Activated CD8-positive, alpha-beta T cell treated with anti-CD3 and anti-CD28 coated beads for 36 hours (primary cell): Measurements from ENCODE around the gene RFK. TPM values are rescaled to one million over a fixed set of nuclear protein-coding genes. Genes with fewer than 3 reads are reported as not detected.

Experiments used
- ATAC-seq: fragments of 200-7000 bp; cut with Tn5 transposase; one replicate; pipeline ENCODE4 v1.10.0; 2021; ENCODE audit warnings: mild to moderate bottlenecking, moderate library complexity
- CTCF ChIA-PET: fragments of 350-600 bp; sonication (Branson Sonifier 250); formaldehyde crosslinking; loops from one replicate; lab custom pipeline; 2021; ENCODE audit warnings: antibody characterized with exemption; lab: Charles Lee
- POLR2A ChIA-PET: fragments of 350-600 bp; sonication (Branson Sonifier 250); formaldehyde crosslinking; loops from one replicate; lab custom pipeline; 2021; ENCODE audit warnings: antibody characterized with exemption; lab: Charles Lee
- DNase-seq: peaks from one replicate; pipeline ENCODE4 v3.0.0-alpha.2; 2020
- H3K27ac Mint-ChIP-seq: one replicate; pipeline ENCODE4 v1.8.0; 2021; ENCODE audit warnings: mild to moderate bottlenecking, mixed read lengths
- H3K27me3 Mint-ChIP-seq: one replicate; pipeline ENCODE4 v1.8.0; 2021; ENCODE audit warnings: mixed read lengths
- H3K36me3 Mint-ChIP-seq: one replicate; pipeline ENCODE4 v1.8.0; 2021; ENCODE audit warnings: low read depth, mixed read lengths
- H3K4me1 Mint-ChIP-seq: one replicate; pipeline ENCODE4 v1.8.0; 2021; ENCODE audit warnings: low read depth, mixed read lengths
- H3K4me3 Mint-ChIP-seq: one replicate; pipeline ENCODE4 v1.8.0; 2021; ENCODE audit warnings: mild to moderate bottlenecking, moderate library complexity, mixed read lengths
- H3K9me3 Mint-ChIP-seq: one replicate; pipeline ENCODE4 v1.8.0; 2021; ENCODE audit warnings: mixed read lengths
- intact Hi-C: fragments of 100-400 bp; cut with micrococcal nuclease; formaldehyde crosslinking; loops from one replicate; pipeline ENCODE4 v1.10.0; 2022
- total RNA-seq, 2 experiments: library from RNA; stranded (reverse); gene quantifications; one replicate each; pipeline ENCODE4 v1.2.3, GENCODE V29; 2021
- TF ChIP-seq, protein P1 (sequence below): fragments of 200-600 bp; IDR thresholded peaks from one replicate; pipeline ENCODE4 v1.8.0; 2022; ENCODE audit warnings: antibody characterized with exemption, mild to moderate bottlenecking

The RFK gene
- total RNA-seq, 2 experiments from 2014 or later: 6.4 to 9.3 TPM

DNA sequence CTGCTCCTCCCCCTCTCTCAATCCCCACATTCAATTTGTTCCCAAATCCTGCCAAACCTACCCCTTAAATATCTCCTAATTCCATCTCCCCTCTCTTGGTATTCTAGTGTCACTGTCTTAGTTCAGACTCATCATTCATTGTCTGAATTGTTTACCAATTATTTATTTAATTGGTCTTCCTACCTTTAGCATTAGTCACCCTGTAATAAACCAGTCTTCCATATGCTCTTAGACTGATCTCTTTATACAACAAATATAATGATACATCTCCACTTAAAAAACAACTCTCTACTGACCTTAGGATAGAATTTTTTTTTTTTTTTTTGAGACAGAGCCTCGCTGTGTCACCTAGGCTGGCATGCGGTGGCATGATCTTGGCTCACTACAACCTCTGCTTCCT, 51.4 kb downstream of the RFK start:
- Mint-ChIP-seq H3K27me3 (peaks cover 14% of the 10 kb centered on the region), H3K36me3 (no peaks in the 10 kb centered on the region), H3K27ac (no peak overlapping the region), H3K9me3 (no peaks in the 10 kb centered on the region), H3K4me3 (no peak overlapping the region), H3K4me1 (no peaks in the 10 kb centered on the region)
- TF ChIP-seq, protein P1, sequence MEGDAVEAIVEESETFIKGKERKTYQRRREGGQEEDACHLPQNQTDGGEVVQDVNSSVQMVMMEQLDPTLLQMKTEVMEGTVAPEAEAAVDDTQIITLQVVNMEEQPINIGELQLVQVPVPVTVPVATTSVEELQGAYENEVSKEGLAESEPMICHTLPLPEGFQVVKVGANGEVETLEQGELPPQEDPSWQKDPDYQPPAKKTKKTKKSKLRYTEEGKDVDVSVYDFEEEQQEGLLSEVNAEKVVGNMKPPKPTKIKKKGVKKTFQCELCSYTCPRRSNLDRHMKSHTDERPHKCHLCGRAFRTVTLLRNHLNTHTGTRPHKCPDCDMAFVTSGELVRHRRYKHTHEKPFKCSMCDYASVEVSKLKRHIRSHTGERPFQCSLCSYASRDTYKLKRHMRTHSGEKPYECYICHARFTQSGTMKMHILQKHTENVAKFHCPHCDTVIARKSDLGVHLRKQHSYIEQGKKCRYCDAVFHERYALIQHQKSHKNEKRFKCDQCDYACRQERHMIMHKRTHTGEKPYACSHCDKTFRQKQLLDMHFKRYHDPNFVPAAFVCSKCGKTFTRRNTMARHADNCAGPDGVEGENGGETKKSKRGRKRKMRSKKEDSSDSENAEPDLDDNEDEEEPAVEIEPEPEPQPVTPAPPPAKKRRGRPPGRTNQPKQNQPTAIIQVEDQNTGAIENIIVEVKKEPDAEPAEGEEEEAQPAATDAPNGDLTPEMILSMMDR: no peak
- DNase-seq (no peak), ATAC-seq (no peak)
- ChIA-PET POLR2A (no interaction called here), CTCF (no interaction called here)
- intact Hi-C loops: no loop called here

DNA sequence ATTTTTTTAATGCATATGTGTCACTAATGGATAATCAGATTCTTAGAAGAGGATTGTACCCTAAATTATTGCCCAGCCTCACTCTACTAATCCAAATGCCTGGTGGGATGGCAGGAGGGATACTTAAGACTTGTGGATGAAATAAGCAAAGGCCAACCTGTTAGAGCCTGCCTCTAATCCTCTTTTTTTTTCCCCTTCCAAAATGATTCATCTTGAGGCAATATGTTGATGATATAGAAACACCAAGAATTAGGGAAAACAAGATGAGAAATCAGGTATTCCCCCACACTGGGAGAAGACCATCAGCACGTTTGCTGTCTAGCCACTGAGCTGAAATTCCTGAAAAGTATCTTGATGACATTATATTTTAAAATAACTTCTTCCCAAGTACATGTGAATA, 52.0 kb downstream of the RFK start:
- TF ChIP-seq, protein P1: no peak
- Mint-ChIP-seq H3K4me1 (no peaks in the 10 kb centered on the region), H3K4me3 (no peak overlapping the region), H3K27ac (no peak overlapping the region), H3K27me3 (peaks cover 15% of the 10 kb centered on the region), H3K36me3 (no peaks in the 10 kb centered on the region), H3K9me3 (no peaks in the 10 kb centered on the region)
- DNase-seq (no peak), ATAC-seq (no peak)
- intact Hi-C loops: no loop called here
- CTCF ChIA-PET: no interaction called here
- POLR2A ChIA-PET: no interaction called here

DNA sequence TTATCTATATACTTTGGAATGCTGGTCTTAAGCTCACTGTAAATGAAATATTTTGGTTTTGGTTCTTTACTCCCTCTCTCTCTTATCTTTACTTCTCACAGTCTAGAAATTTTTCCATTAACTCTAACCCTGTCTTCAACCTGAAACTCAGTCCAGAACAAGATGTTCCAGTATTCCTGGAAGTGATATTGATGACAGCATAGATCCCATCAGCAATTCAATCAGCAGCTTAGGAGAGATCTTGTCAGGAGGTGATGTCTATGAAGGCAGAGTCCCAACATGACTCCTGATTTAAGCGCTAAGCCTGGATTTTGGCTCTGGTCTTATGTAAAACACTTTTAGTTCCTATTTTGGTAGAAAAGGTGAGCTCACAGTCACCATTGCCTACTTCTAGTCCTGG, 52.6 kb downstream of the RFK start:
- Mint-ChIP-seq H3K36me3 (no peaks in the 10 kb centered on the region), H3K27ac (no peak overlapping the region), H3K4me3 (no peak overlapping the region), H3K27me3 (peaks cover 15% of the 10 kb centered on the region), H3K9me3 (no peaks in the 10 kb centered on the region), H3K4me1 (no peaks in the 10 kb centered on the region)
- TF ChIP-seq, protein P1: no peak
- CTCF ChIA-PET: no interaction called here
- ATAC-seq (no peak), DNase-seq (no peak)
- POLR2A ChIA-PET: no interaction called here
- intact Hi-C loops: no loop called here

DNA sequence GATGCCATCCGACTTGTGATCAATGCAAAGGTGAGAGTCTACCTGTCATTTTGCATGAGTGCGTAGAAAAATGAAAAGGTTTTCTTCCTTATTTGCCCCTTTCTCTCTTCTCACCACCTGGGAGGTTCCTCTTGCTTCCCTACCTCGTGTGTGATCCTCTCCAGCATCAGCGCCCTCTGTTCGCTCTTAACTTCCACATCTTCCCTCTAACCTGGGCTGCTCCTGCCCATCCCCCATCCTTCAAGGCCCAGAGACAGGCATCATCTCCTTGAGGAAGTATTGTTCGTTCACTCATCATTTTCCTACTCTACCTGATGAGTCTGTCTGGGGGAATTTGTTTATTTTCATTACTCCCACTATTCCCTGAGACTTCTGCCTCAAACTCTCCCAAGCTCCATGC, 55.8 kb downstream of the RFK start:
- intact Hi-C loops: no loop called here
- ATAC-seq: no peak
- no peak overlapping the region for H3K4me3 Mint-ChIP-seq
- no peak for DNase-seq
- ChIA-PET POLR2A (no interaction called here), CTCF (no interaction called here)
- no peaks in the 10 kb centered on the region for H3K9me3 Mint-ChIP-seq
- no peaks in the 10 kb centered on the region for H3K36me3 Mint-ChIP-seq
- no peak overlapping the region for H3K27ac Mint-ChIP-seq
- H3K27me3 Mint-ChIP-seq: peaks cover 19% of the 10 kb centered on the region
- H3K4me1 Mint-ChIP-seq: no peaks in the 10 kb centered on the region
- TF ChIP-seq, protein P1: no peak

DNA sequence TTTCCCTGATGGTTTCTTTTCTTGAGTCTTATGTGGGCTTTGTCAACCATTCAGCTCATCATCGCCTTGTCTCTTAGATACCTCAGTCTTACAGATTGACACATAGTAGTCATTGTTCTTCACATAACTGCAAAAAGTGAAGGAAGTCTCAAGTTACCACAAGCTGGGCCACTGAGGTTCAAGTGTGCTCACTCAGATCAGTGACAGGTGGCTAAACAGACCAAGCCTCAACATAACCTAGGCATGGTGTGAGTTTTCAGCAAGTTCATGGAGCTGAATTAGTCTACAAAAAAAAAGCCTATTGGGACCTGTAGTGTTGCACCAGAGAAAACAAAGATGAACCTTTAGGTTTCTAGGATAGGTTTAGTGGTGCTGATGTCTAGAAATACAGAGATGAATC, 58.2 kb downstream of the RFK start:
- ChIA-PET CTCF (interaction anchor here (1.2 kb wide), 1 partner anchor 17 kb away, joined by 3 read pairs; no protein-coding TSS in a partner anchor), POLR2A (interaction anchor here (0.8 kb wide), 1 partner anchor 9 kb away, joined by 3 read pairs; no protein-coding TSS in a partner anchor)
- Mint-ChIP-seq H3K36me3 (no peaks in the 10 kb centered on the region), H3K9me3 (no peaks in the 10 kb centered on the region), H3K27me3 (peaks cover 18% of the 10 kb centered on the region), H3K27ac (no peak overlapping the region), H3K4me3 (no peak overlapping the region), H3K4me1 (no peaks in the 10 kb centered on the region)
- ATAC-seq (no peak), DNase-seq (no peak)
- TF ChIP-seq, protein P1: no peak
- intact Hi-C loops: no loop called here

Other genes starting within 250 kb of the RFK start
- gene GCNT1, start 64.8 kb upstream of the RFK start, total RNA-seq: 1 to 10 TPM; 3.5 to 4.9 TPM